WTC11 (cell line): ENCODE measurements around the gene RBBP6. TPM values are rescaled to one million over a fixed set of nuclear protein-coding genes. Genes with fewer than 3 reads are reported as not detected.

Experiments used
- ATAC-seq: fragments of 200-7000 bp; cut with Tn5 transposase; 2 replicates; pipeline ENCODE4 v1.10.0; 2021; ENCODE audit warnings: mild to moderate bottlenecking, moderate library complexity
- CTCF ChIA-PET: fragments of 300-600 bp; sonication (Branson Sonifier 250); formaldehyde crosslinking; loops from one replicate; lab custom pipeline; 2021; ENCODE audit warnings: antibody characterized with exemption; lab: Charles Lee
- POLR2A ChIA-PET: fragments of 350-600 bp; sonication (Branson Sonifier 250); formaldehyde crosslinking; loops from one replicate; lab custom pipeline; 2021; ENCODE audit warnings: antibody characterized with exemption; lab: Charles Lee
- DNase-seq: peaks from one replicate; pipeline ENCODE4 v3.0.0; 2021; ENCODE audit warnings: low spot score
- H3K27ac Mint-ChIP-seq: 2 replicates; pipeline ENCODE4 v1.8.0; 2021; ENCODE audit warnings: mixed read lengths
- H3K27me3 Mint-ChIP-seq: 2 replicates; pipeline ENCODE4 v1.8.0; 2021; ENCODE audit warnings: low read depth, mild to moderate bottlenecking, moderate library complexity, mixed read lengths
- H3K36me3 Mint-ChIP-seq: 2 replicates; pipeline ENCODE4 v1.8.0; 2021; ENCODE audit warnings: mixed read lengths
- H3K4me1 Mint-ChIP-seq: 2 replicates; pipeline ENCODE4 v1.8.0; 2022; ENCODE audit warnings: mixed read lengths
- H3K4me3 Mint-ChIP-seq: 2 replicates; pipeline ENCODE4 v1.8.0; 2021; ENCODE audit warnings: mild to moderate bottlenecking, moderate library complexity, mixed read lengths
- H3K9me3 Mint-ChIP-seq: 2 replicates; pipeline ENCODE4 v1.8.0; 2021; ENCODE audit warnings: mixed read lengths
- ARID4B ChIP-seq: sonication (generic); formaldehyde crosslinking; IDR thresholded peaks from 2 replicates; pipeline ENCODE4 v1.8.0; 2023; ENCODE audit warnings: missing genetic modification reagents, mild to moderate bottlenecking, borderline replicate concordance
- ATF6 ChIP-seq: sonication (generic); formaldehyde crosslinking; IDR thresholded peaks from 2 replicates; pipeline ENCODE4 v1.8.1; 2023; ENCODE audit warnings: mild to moderate bottlenecking, missing genetic modification reagents
- ESRRA ChIP-seq: sonication (generic); formaldehyde crosslinking; IDR thresholded peaks from 2 replicates; pipeline ENCODE4 v1.8.1; 2022; ENCODE audit warnings: mild to moderate bottlenecking, missing genetic modification reagents, borderline replicate concordance
- FOXK1 ChIP-seq: sonication (generic); formaldehyde crosslinking; IDR thresholded peaks from 2 replicates; pipeline ENCODE4 v1.8.0; 2022; ENCODE audit warnings: mild to moderate bottlenecking, moderate library complexity, missing genetic modification reagents
- FOXP1 ChIP-seq: sonication (generic); formaldehyde crosslinking; IDR thresholded peaks from 2 replicates; pipeline ENCODE4 v1.8.0; 2022; ENCODE audit warnings: missing genetic modification reagents, mild to moderate bottlenecking, moderate library complexity, borderline replicate concordance
- GABPB1 ChIP-seq: sonication (generic); formaldehyde crosslinking; IDR thresholded peaks from 2 replicates; pipeline ENCODE4 v1.8.1; 2023; ENCODE audit warnings: mild to moderate bottlenecking, missing genetic modification reagents
- GRHL2 ChIP-seq: fragments of 250-450 bp; sonication (Bioruptor Pico); IDR thresholded peaks from 2 replicates; pipeline ENCODE4 v1.8.0; 2022; ENCODE audit warnings: mild to moderate bottlenecking, moderate library complexity; ENCODE audit not compliant: insufficient replicate concordance, severe bottlenecking
- MLX ChIP-seq: sonication (generic); formaldehyde crosslinking; IDR thresholded peaks from 2 replicates; pipeline ENCODE4 v1.8.1; 2023; ENCODE audit warnings: mild to moderate bottlenecking, missing genetic modification reagents, moderate library complexity
- NR1H2 ChIP-seq: sonication (generic); formaldehyde crosslinking; IDR thresholded peaks from 2 replicates; pipeline ENCODE4 v1.9.0; 2021; ENCODE audit warnings: mild to moderate bottlenecking, moderate library complexity, missing genetic modification reagents
- PREB ChIP-seq: sonication (generic); formaldehyde crosslinking; IDR thresholded peaks from 2 replicates; pipeline ENCODE4 v1.8.1; 2022; ENCODE audit warnings: mild to moderate bottlenecking, missing genetic modification reagents, moderate library complexity, borderline replicate concordance
- SOX15 ChIP-seq: fragments of 250-450 bp; sonication (Bioruptor Pico); IDR thresholded peaks from 2 replicates; pipeline ENCODE4 v1.9.0; 2021; ENCODE audit warnings: mild to moderate bottlenecking
- TCF7 ChIP-seq: sonication (generic); formaldehyde crosslinking; IDR thresholded peaks from 2 replicates; pipeline ENCODE4 v1.8.0; 2022; ENCODE audit warnings: mild to moderate bottlenecking, low read depth, missing genetic modification reagents, moderate library complexity
- TEAD4 ChIP-seq: sonication (generic); formaldehyde crosslinking; IDR thresholded peaks from 2 replicates; pipeline ENCODE4 v1.8.0; 2022; ENCODE audit warnings: mild to moderate bottlenecking, missing genetic modification reagents
- TP53 ChIP-seq: sonication (generic); formaldehyde crosslinking; IDR thresholded peaks from 2 replicates; pipeline ENCODE4 v1.8.1; 2023; ENCODE audit warnings: mild to moderate bottlenecking, missing genetic modification reagents
- ZNF317 ChIP-seq: sonication (generic); formaldehyde crosslinking; IDR thresholded peaks from 2 replicates; pipeline ENCODE4 v1.8.1; 2023; ENCODE audit warnings: low read depth, mild to moderate bottlenecking, moderate library complexity, missing genetic modification reagents, borderline replicate concordance
- total RNA-seq: library from RNA; stranded (reverse); gene quantifications from 3 replicates; pipeline ENCODE4 v1.2.3, GENCODE V29; 2021
- TF ChIP-seq, protein P1 (sequence below): sonication (generic); formaldehyde crosslinking; IDR thresholded peaks from 2 replicates; pipeline ENCODE4 v1.8.1; 2023; ENCODE audit warnings: mild to moderate bottlenecking, missing genetic modification reagents
- TF ChIP-seq, protein P2 (sequence below): sonication (generic); formaldehyde crosslinking; IDR thresholded peaks from 2 replicates; pipeline ENCODE4 v1.8.0; 2023; ENCODE audit warnings: mild to moderate bottlenecking, missing genetic modification reagents

Gene RBBP6
- total RNA-seq, 1 experiment from 2014 or later: 62.4 TPM

- ATAC-seq (no peak), DNase-seq (no peak)
- Mint-ChIP-seq H3K27ac (no peak overlapping the region), H3K36me3 (no peaks in the 10 kb centered on the region), H3K27me3 (no peaks in the 10 kb centered on the region), H3K4me3 (no peak overlapping the region), H3K4me1 (peaks cover 11% of the 10 kb centered on the region), H3K9me3 (no peaks in the 10 kb centered on the region)
- CTCF ChIA-PET: no interaction called here
- POLR2A ChIA-PET: no interaction called here
- no peak for TF ChIP-seq ESRRA (CRISPR knock-in tag)
- TF ChIP-seq TP53 (CRISPR knock-in tag): no peak
- no peak for TF ChIP-seq ATF6 (CRISPR knock-in tag)
- no peak for TF ChIP-seq FOXK1 (CRISPR knock-in tag)
- TF ChIP-seq TCF7 (CRISPR knock-in tag): no peak
- no peak for TF ChIP-seq FOXP1
- no peak for TF ChIP-seq MLX (CRISPR knock-in tag)
- no peak for TF ChIP-seq ARID4B (CRISPR knock-in tag)
- TF ChIP-seq, protein P1, sequence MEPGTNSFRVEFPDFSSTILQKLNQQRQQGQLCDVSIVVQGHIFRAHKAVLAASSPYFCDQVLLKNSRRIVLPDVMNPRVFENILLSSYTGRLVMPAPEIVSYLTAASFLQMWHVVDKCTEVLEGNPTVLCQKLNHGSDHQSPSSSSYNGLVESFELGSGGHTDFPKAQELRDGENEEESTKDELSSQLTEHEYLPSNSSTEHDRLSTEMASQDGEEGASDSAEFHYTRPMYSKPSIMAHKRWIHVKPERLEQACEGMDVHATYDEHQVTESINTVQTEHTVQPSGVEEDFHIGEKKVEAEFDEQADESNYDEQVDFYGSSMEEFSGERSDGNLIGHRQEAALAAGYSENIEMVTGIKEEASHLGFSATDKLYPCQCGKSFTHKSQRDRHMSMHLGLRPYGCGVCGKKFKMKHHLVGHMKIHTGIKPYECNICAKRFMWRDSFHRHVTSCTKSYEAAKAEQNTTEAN (CRISPR knock-in tag): no peak
- no peak for TF ChIP-seq GABPB1 (CRISPR knock-in tag)
- no peak for TF ChIP-seq NR1H2 (CRISPR knock-in tag)
- TF ChIP-seq PREB (CRISPR knock-in tag): no peak
- TF ChIP-seq GRHL2: no peak
- TF ChIP-seq SOX15 (CRISPR knock-in tag): no peak
- TF ChIP-seq TEAD4: no peak
- TF ChIP-seq, protein P2, sequence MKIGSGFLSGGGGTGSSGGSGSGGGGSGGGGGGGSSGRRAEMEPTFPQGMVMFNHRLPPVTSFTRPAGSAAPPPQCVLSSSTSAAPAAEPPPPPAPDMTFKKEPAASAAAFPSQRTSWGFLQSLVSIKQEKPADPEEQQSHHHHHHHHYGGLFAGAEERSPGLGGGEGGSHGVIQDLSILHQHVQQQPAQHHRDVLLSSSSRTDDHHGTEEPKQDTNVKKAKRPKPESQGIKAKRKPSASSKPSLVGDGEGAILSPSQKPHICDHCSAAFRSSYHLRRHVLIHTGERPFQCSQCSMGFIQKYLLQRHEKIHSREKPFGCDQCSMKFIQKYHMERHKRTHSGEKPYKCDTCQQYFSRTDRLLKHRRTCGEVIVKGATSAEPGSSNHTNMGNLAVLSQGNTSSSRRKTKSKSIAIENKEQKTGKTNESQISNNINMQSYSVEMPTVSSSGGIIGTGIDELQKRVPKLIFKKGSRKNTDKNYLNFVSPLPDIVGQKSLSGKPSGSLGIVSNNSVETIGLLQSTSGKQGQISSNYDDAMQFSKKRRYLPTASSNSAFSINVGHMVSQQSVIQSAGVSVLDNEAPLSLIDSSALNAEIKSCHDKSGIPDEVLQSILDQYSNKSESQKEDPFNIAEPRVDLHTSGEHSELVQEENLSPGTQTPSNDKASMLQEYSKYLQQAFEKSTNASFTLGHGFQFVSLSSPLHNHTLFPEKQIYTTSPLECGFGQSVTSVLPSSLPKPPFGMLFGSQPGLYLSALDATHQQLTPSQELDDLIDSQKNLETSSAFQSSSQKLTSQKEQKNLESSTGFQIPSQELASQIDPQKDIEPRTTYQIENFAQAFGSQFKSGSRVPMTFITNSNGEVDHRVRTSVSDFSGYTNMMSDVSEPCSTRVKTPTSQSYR (CRISPR knock-in tag): no peak
- TF ChIP-seq ZNF317 (CRISPR knock-in tag): no peak
- TF ChIP-seq, all 79 proteins: peak for 0
These were observed 44.1 kb downstream of the RBBP6 start for GRCh38 chr16:24583494-24583893.
